ENCODE results near the gene GFM1.

GFM1 gene

DNA sequence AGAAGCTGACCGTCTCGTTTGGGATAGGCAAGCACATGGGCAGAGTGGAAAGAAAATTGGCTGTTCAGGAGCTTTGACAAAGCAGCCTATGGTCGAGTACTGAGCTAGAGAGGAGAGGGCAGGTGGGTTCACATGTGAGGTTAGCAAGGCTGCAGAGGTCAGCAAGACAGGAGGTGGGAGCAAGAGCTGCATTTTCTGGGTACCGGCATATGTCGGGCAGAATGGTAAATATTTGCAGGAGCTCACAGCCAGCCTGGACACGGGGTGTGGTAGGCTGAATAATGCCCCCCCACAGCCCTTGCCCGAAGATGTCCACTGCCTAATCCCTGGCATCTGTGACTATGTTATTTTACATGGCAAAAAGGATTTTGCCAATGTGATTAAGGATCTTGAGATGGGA is 79.7 kb downstream of the GFM1 start:
- no peak for DNase-seq (ENCODE audit: low spot score)

DNA sequence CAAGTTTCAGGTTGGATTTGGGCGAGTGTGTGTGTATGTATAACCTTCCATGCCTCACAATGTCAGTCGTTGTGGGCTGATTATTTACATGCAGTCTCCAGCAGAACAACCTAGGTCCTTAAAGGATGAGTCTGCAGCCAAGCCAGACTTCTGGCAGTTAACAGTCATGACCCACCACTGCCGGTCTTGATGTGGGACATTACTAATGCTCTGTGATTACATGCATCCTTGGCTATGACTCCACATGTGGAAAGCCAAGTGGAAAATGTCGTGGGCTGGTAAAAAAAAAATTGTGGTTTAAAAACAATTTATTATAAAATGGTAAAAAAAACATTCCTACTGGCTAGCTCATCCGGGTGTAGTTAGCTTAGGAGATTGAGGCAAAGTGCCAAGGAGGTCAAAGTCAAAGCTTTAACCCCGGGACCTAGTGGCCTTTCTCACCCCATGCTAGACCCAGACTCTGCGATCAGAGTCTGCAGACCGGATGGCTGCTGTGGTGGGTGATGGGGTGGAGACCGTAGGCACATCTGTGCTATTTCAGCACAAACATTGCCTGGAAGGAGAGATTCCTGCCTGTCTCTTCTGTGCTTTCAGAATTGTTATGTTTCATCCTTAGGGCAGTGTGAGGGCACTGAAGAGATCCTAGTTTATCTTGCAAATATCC is 81.2 kb downstream of the GFM1 start:
- FAIRE-seq = peak; percentile 97
- DNase-seq (ENCODE audit: low spot score) = peak; percentile 98

More for the DNA sequence above, 79.7 kb downstream of the GFM1 start:
- FAIRE-seq = no peak

DNA sequence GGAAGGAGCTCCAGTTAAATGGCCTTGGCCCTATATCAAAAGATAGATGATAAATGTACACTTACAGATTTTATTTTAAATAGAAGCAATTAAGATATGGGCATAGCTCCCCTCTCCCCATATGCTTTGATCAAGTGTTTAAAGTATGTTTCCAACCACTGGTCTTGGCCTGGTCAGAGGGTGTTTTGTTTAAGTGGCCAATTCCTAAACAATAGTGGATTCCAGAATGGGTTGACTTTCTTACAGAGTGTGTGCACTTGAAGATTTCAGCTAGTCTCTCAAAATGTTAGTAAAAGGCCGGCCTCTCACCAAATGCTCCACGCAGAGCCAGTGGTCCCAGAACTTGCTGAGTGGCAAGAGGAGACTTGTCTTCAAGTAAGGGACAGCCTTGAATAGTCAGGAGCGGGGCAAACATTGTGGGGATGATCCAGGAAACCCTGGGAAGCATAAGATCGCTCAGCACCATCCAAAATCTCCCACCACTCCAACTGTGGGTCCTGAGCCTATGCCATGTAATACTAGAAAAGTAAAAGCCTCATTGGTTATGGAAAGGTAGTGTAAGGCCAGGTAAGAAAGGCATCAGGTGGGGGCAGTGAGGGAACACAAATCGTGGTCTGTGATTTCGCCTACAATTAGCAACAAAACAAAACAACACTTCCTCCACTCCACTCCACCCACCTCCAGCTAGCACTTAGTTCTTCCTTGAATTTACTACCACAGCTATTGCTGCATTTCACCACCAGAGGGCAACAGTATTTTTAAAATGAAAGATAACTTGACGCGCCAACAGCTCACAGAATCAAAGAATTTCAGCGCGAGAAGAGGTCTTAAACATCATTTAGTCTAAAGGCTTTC is 83.1 kb downstream of the GFM1 start:
- peak; percentile 50 for DNase-seq (ENCODE audit: low spot score)
- peak; percentile 73 for FAIRE-seq

DNA sequence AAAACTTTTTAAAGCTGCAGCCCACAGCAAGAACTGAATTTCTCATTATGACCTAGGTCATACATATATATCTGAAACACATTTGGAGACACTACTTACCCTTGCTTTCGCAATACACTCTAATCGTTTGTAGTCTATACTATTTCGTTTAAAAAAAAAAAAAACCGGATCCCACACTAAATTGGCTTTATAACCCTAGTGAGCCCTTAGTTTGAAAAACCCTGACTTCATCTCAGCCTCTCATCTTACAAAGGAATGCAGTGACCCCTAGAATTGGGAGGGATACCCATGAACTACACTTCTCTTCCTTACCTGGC is 83.7 kb downstream of the GFM1 start:
- no peak for FAIRE-seq
- no peak for DNase-seq (ENCODE audit: low spot score)

DNA sequence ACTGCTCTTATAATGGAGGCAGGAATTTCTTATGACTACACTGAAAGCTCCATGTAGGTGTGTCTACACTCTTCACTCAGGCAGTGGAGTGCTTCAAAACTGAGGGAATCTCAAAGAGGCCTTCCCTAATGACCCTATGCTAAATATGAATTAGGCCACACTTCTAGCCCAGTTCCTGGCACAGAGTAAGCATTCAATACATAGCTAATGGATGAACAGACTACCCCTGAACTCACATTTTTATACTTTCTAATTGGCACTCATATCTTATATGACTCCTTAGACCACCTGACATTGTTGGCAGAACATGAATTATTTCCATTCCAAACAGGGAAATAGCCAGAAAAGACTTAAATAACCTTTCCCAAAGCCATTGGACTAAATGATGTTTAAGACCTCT is 84.5 kb downstream of the GFM1 start:
- no peak for DNase-seq (ENCODE audit: low spot score)
- no peak for FAIRE-seq

DNA sequence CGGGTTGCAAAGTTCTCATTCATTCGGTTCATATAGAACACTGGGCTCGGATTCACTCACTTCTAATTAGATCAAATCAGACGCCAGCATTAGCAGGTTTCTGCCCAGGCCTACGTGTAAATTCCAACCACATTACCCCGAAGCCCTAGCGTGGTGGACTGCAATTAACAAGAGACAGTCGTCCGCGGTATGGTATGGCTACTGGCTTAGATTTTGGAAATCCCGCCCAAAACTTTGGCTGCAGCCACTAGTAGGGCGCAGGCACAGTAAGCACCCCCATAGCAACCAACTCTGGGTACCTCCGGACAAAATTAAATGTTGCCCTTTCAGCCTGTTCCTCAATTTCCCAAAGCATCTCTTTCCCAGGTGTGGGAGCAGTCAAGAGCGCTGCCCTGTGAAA is 87.2 kb downstream of the GFM1 start:
- DNase-seq (ENCODE audit: low spot score) (no peak), FAIRE-seq (no peak)

DNA sequence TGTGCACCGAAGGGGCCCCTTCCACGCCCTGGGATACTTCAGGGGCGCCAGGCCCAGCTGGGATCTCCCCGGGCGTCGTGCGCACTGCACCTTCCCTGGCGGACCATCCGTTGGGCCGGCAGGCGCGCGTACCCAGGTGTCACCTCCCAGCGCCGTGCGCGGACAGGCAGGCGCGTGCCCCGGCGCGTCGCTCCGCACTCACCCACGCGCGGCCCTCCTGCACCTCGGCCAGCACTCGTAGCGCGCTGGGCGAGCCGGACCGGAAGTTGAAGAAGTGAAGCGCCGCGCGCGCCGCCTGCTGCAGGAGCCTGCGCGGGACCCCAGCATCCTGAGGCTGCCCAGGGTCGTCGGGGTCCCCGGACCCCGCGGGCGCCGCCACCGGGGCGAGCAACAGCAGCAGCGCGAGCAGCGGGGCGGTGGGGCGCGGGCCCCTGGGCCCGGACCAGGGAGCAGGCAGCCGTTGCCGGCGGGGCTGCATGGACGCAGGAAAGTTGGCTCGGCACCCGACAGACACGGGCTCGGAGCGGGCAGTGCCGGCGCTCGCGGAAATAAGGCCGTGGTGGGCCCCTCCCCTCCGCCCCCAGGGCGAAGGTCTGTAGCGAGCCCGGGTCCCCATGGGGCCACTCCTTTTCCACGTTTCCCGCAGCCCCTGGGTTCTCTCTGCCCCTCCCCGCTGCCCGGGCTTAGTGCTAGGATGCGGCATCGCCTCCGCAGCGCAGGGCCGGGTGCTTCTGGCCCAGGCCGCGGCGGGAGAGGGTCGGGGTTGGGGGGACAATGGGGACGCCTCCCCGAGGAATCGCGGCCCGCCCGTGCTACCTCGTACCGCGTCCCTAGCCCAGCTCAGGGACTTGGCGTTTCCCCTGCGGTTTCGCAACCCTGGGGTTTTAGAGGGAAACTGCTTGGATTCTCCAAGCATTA is 87.9 kb downstream of the GFM1 start, which contains the start of gene RARRES1:
TSS of gene RARRES1 (minus strand) at position 520 of the 918 bp plus-strand sequence. CDS start at position 478, 42 bp downstream.
- FAIRE-seq = no peak
- DNase-seq (ENCODE audit: low spot score) = no peak

DNA sequence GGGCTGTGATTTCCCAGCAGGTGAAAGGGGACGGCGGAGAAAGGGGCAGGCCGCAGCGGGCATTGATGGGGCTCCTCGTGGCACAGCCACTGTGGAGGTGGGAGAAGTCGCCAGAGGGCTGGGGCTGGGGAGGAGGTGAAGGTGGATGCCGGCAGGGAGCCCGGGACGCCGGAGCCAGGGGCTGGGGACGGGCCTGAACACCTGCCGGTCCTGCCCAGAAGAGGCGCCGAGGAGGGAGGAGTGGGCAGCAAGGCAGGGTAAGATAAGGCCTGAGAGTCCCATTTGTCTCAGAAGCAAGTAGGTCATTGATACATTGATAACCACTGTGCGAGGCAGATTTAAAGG is 88.5 kb downstream of the GFM1 start:
- DNase-seq (ENCODE audit: low spot score) (no peak), FAIRE-seq (no peak)

DNA sequence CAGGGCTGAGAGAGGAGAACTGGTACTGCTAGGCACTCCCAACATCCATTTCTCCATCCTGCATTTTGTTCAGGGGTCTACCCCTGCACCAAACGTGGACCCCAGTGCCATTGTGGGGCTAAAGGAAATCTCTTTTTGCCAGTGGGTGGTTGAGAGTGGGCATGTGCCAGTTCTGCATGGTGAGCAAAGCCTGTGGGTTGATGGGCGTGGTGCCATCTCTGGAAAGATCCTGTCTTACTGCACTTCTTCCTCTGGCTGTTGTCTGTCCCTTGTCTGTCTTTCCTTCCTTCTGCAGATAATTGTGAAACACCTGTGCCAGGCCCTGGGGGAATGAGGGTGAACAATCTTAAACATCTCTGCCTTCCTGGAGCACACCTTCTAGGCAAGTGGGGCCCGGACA is 89.3 kb downstream of the GFM1 start:
- FAIRE-seq (no peak), DNase-seq (ENCODE audit: low spot score) (no peak)

DNA sequence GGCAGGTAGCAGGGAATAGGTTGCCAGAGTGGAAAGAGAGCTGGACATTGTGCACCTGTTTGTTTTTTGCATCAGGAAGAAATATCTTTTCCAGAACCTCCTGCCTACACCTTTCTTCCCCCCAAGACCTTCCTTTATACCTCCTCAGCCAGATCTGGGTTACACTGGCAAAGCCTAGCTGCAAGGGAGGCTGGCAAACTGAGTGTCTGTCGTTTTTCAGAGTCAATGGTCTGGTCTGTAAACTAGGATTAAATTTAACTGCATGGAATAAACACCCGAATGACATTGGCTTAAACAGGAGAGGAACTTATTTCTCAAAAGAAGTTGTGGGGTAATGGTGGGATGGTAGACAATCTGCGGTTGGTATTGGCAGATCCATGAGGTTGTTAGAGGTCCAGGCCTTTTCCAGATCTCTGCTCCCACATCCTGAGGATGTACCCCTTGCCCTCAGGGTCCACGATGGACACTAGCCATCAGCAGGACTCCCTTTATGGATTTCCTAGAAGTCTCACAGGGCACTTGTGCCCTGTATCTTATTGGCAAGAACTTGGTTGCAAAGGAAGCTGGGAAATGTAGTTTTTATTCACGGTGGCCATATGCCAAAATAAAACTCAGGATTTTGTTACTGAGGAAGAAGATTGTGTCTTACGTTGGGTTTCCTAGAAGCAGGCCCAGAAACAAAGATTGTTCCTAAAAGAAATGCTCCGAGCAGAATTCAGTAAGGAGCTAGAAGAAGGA is 91.1 kb downstream of the GFM1 start:
- DNase-seq (ENCODE audit: low spot score) = no peak
- FAIRE-seq = no peak

DNA sequence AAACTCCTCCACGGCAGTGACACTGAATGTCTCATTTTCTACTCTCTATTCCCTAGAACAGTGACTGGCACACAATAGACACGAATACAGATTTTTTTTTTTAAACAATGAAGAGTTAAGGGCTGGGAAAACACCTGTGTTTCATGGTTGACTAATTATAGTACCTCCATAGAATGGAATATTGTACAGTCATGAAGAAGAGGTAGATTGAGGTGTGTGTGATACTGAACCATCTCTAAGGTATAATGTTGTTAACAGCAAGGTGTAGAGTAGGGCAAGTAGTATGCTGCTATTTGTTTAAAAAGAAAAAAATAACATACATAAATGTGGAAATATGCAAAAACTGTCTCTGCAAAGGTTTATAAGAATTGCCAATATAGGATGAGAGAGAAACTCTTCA is 93.1 kb downstream of the GFM1 start:
- FAIRE-seq (no peak), DNase-seq (ENCODE audit: low spot score) (no peak)

DNA sequence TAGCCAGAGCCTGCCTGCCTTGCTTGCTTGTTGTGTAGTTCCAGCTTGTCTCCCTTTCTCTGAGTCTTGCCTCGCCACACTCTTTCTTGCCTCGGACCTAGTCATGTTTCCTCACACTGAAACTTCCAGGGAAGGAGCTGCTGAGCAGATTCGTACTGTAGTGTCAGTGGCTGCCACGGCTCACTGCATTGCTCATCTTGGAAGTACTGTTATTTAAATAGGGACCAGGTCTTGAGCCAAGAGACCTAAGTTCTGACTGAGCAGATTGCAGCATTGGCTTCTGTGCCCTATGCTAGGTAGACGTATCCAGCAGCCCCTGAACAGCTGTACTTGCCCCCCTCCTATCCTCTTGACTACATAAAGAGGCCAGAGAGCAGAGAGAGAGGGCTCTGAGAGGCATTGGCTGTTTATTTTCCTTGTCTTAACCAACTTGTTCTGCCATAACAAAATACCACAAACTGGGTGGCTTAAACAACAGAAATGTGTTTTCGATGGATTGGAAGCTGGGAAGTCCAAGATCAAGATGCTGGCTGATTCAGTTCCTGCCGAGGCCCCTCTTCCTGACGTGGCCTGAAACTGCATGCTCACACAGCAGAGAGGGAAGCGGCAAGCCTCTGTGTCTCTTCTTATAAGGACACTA is 93.8 kb downstream of the GFM1 start:
- FAIRE-seq = no peak
- no peak for DNase-seq (ENCODE audit: low spot score)

DNA sequence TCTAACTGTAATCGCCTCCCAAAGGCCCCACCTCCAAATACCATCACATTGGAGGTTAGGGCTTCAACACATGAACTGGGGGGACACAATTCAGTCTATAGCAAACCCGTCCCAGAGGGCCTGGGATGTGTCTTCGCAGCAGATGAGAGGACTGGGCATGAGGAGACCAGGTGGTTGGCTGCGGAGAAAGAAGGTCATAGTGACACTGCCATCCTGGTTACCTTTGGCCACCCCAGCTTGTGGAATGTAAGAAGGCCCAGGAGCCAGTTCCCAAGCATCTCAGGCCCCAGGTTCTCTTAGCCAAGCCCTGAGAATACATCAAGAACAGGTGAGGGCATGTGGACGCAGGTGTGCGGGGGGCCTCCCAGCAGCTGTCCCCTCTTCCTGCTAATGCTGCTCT is 94.3 kb downstream of the GFM1 start:
- FAIRE-seq (no peak), DNase-seq (ENCODE audit: low spot score) (no peak)

DNA sequence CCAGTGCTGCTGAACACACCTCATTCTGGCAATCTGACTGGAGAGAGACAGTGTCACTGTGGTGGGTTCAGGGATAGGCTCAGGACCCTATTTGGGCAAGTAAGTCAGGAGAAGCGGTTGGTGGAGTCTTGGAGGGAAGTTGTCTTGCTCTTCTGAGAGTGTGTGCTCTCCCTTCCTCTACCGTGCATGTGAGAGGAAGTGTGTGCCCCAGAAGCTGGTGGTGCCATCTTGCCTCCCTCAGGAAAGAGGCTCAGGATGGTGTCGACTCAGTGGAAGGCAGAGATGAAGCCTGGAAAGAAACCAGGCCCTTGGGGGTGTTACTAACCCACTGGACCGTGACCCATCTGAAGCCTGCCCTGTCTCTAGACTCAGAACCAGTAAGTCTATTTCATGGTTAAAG is 94.8 kb downstream of the GFM1 start:
- DNase-seq (ENCODE audit: low spot score) = peak; percentile 40
- FAIRE-seq = peak; percentile 74

DNA sequence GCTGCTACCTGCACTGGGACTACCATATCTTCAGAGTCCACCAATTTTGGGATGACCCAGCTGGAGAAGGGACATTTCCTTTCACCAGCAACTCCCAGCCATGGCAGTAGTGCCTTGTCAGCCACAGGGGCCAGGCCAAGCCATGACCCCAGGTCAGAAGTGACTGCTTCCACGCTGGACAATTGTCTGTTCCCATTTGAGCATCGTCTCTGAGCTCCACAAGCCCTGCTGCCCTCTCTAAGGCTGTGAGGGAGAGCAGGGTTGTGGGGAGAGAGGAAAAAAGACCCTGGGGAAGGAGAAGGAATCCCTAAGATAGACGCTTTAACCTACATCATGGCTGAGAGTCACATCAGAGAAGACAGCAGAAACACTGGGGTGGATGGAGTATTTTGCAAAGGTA is 95.3 kb downstream of the GFM1 start:
- no peak for DNase-seq (ENCODE audit: low spot score)
- FAIRE-seq = no peak

Data from RCC 7860 (cell line).